PC-9 (cell line): ENCODE results near the gene PKD1L1. TPM values are rescaled to one million over a fixed set of nuclear protein-coding genes. Genes with fewer than 3 reads are reported as not detected.

Experiments used
- BruUV-seq: library from RNA; stranded (reverse); fragments of 400-500 nt; replicated peaks from 2 replicates; lab custom pipeline; 2021; lab: Mats Ljungman, UMichigan
- CTCF ChIA-PET: fragments of 300-600 bp; sonication (Branson Sonifier 250); formaldehyde crosslinking; loops from one replicate; lab custom pipeline; 2022; ENCODE audit warnings: antibody characterized with exemption; lab: Charles Lee
- POLR2A ChIA-PET: fragments of 300-600 bp; sonication (Branson Sonifier 250); formaldehyde crosslinking; loops from one replicate; lab custom pipeline; 2022; ENCODE audit warnings: antibody characterized with exemption; ENCODE audit not compliant: unreplicated experiment; lab: Charles Lee
- DNase-seq, 2 experiments: peaks; one replicate each; pipeline versions ENCODE4 v3.0.0 to v3.0.0-alpha.2; 2015 to 2022; ENCODE audit warnings: mixed read lengths in 1 of 2
- H2AFZ ChIP-seq: fragments of 200-600 bp; sonication (generic); 2 replicates; pipeline ENCODE4 v1.8.1; 2017; ENCODE audit warnings: antibody characterized with exemption
- H3F3A ChIP-seq: fragments of 200-600 bp; sonication (generic); 2 replicates; pipeline ENCODE4 v1.8.1; 2017; ENCODE audit warnings: antibody characterized with exemption, mild to moderate bottlenecking, low read depth; ENCODE audit not compliant: insufficient read depth
- H3K27ac ChIP-seq: fragments of 200-600 bp; sonication (generic); 2 replicates; pipeline ENCODE4 v1.6.1; 2016; ENCODE audit warnings: mixed run types
- H3K27me3 ChIP-seq: fragments of 200-600 bp; sonication (generic); 2 replicates; pipeline ENCODE4 v1.6.1; 2016; ENCODE audit warnings: low read depth, mixed run types; ENCODE audit not compliant: insufficient read depth
- H3K36me3 ChIP-seq: fragments of 200-600 bp; sonication (generic); 2 replicates; pipeline ENCODE4 v1.6.1; 2016; ENCODE audit warnings: low read depth, mixed run types
- H3K4me1 ChIP-seq: fragments of 200-600 bp; sonication (generic); replicated peaks from 2 replicates; pipeline ENCODE4 v1.6.1; 2016; ENCODE audit warnings: mixed run types; ENCODE audit not compliant: insufficient read depth
- H3K4me2 ChIP-seq: fragments of 200-600 bp; sonication (generic); 2 replicates; pipeline ENCODE4 v1.6.1; 2017; ENCODE audit warnings: mixed run types
- H3K4me3 ChIP-seq: fragments of 200-600 bp; sonication (generic); 2 replicates; pipeline ENCODE4 v1.6.1; 2016; ENCODE audit warnings: mixed run types
- H3K79me2 ChIP-seq: fragments of 200-600 bp; sonication (generic); 2 replicates; pipeline ENCODE4 v1.6.1; 2017; ENCODE audit warnings: low read depth, mixed run types
- H3K9me2 ChIP-seq: fragments of 200-600 bp; sonication (generic); 2 replicates; pipeline ENCODE4 v1.8.1; 2017; ENCODE audit warnings: mild to moderate bottlenecking; ENCODE audit not compliant: insufficient read depth
- H3K9me3 ChIP-seq: fragments of 200-600 bp; sonication (generic); 2 replicates; pipeline ENCODE4 v1.8.1; 2016; ENCODE audit warnings: low read depth; ENCODE audit not compliant: insufficient read depth
- H4K20me1 ChIP-seq: fragments of 200-600 bp; sonication (generic); 2 replicates; pipeline ENCODE4 v1.8.1; 2017; ENCODE audit not compliant: insufficient read depth
- CTCF ChIP-seq: fragments of 200-600 bp; sonication (generic); conservative IDR thresholded peaks from 2 replicates; pipeline ENCODE4 v1.6.1; 2017; ENCODE audit warnings: mixed run types, antibody characterized with exemption, mild to moderate bottlenecking, moderate library complexity
- EZH2 ChIP-seq: fragments of 200-600 bp; sonication (generic); IDR thresholded peaks from 2 replicates; pipeline ENCODE4 v1.8.0; 2017; ENCODE audit warnings: antibody characterized with exemption, low read depth
- intact Hi-C: fragments of 100-400 bp; cut with micrococcal nuclease; formaldehyde crosslinking; loops from one replicate; pipeline ENCODE4 v1.10.0; 2022; ENCODE audit not compliant: unreplicated experiment
- total RNA-seq: library from RNA; stranded (reverse); gene quantifications from 2 replicates; pipeline ENCODE4 v1.2.3, GENCODE V29; 2021

Gene PKD1L1
- total RNA-seq, 1 experiment from 2014 or later: 0.07 TPM

- BruUV-seq: no TSS peak
- Histone ChIP-seq H3K27me3 (no peaks in the 10 kb centered on the region), H3K4me2 (no peak overlapping the region), H3K27ac (no peak overlapping the region), H4K20me1 (no peaks in the 10 kb centered on the region), H2AFZ (no peak overlapping the region), H3F3A (peaks cover 4% of the 10 kb centered on the region; the same call in 1 of the 2 replicates), H3K79me2 (no peaks in the 10 kb centered on the region), H3K4me1 (no peaks in the 10 kb centered on the region), H3K4me3 (no peak overlapping the region), H3K9me2 (no peaks in the 10 kb centered on the region), H3K9me3 (no peaks in the 10 kb centered on the region), H3K36me3 (no peaks in the 10 kb centered on the region)
- no peak for DNase-seq
- TF ChIP-seq EZH2 (no peak), CTCF (no peak)
- CTCF ChIA-PET: no interaction called here
- POLR2A ChIA-PET: interaction anchor here (0.6 kb wide), 1 partner anchor 43 kb away, joined by 20 read pairs; no protein-coding TSS in a partner anchor
- intact Hi-C loops: no loop called here
These were observed 208.4 kb downstream of the PKD1L1 start for GRCh38 chr7:47739891-47740290.

GRCh38 chr7:47739301-47739875, 208.9 kb downstream of the PKD1L1 start:
- POLR2A ChIA-PET: no interaction called here
- Histone ChIP-seq H3K4me2 (no peak overlapping the region), H3K79me2 (no peaks in the 10 kb centered on the region), H3K4me3 (no peak overlapping the region), H3K36me3 (no peaks in the 10 kb centered on the region), H3K9me3 (no peaks in the 10 kb centered on the region), H4K20me1 (no peaks in the 10 kb centered on the region), H3K27me3 (no peaks in the 10 kb centered on the region), H2AFZ (no peak overlapping the region), H3K4me1 (no peaks in the 10 kb centered on the region), H3F3A (peaks cover 4% of the 10 kb centered on the region; the same call in 1 of the 2 replicates), H3K9me2 (no peaks in the 10 kb centered on the region), H3K27ac (no peak overlapping the region)
- TF ChIP-seq EZH2 (no peak), CTCF (no peak)
- no TSS peak for BruUV-seq
- no peak for DNase-seq
- intact Hi-C loops: no loop called here
- CTCF ChIA-PET: no interaction called here

GRCh38 chr7:47738563-47739166, 209.6 kb downstream of the PKD1L1 start:
- Histone ChIP-seq H3K4me1 (no peaks in the 10 kb centered on the region), H3K36me3 (no peaks in the 10 kb centered on the region), H4K20me1 (no peaks in the 10 kb centered on the region), H3K27me3 (no peaks in the 10 kb centered on the region), H3K79me2 (no peaks in the 10 kb centered on the region), H3K9me2 (no peaks in the 10 kb centered on the region), H3K9me3 (no peaks in the 10 kb centered on the region), H2AFZ (no peak overlapping the region), H3F3A (peaks cover 4% of the 10 kb centered on the region; the same call in 1 of the 2 replicates), H3K4me2 (no peak overlapping the region), H3K27ac (no peak overlapping the region), H3K4me3 (no peak overlapping the region)
- BruUV-seq: no TSS peak
- POLR2A ChIA-PET: no interaction called here
- CTCF ChIA-PET: no interaction called here
- no peak for DNase-seq
- TF ChIP-seq CTCF (no peak), EZH2 (no peak)
- intact Hi-C loops: no loop called here
